Body of pancreas (tissue), 4 donors: ENCODE results near the gene SYT6.

Source experiments
- POLR2A ChIP-seq, 3 donors: fragments of 450-650 bp; IDR thresholded peaks; one replicate each; pipeline ENCODE4 v1.6.1; 2016; ENCODE audit warnings: antibody characterized with exemption in 3 of 3, mild to moderate bottlenecking in 2 of 3
- TF ChIP-seq, protein P1 (sequence below), 7 experiments: fragments of 450-650 bp in 4 of 7; fragments of 200-600 bp in 3 of 7; sonication (generic) in 3 of 7; IDR thresholded peaks; one replicate each; pipeline ENCODE4 v1.5.1; 2016 to 2019; ENCODE audit warnings: antibody characterized with exemption in 7 of 7

DNA sequence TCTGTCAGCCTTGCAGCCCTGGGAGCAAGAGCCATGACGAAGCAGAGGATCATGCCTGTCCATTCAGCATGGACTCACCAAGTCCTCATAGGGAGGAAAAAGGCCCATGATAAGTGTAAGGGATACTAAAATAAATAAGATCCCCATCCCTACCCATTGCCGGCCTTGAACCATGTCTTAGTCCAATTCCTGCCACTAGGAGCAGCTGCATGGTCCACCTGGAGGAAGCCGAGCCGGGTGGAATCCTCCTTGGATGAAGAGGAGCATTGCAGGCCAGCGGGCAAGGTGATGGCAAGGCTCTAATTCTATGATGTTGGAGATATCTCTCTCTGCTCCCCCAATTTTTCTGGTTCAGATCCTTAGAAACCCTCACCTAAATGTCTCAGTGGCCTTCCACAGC, 38.7 kb upstream of the SYT6 start:
- TF ChIP-seq, protein P1, sequence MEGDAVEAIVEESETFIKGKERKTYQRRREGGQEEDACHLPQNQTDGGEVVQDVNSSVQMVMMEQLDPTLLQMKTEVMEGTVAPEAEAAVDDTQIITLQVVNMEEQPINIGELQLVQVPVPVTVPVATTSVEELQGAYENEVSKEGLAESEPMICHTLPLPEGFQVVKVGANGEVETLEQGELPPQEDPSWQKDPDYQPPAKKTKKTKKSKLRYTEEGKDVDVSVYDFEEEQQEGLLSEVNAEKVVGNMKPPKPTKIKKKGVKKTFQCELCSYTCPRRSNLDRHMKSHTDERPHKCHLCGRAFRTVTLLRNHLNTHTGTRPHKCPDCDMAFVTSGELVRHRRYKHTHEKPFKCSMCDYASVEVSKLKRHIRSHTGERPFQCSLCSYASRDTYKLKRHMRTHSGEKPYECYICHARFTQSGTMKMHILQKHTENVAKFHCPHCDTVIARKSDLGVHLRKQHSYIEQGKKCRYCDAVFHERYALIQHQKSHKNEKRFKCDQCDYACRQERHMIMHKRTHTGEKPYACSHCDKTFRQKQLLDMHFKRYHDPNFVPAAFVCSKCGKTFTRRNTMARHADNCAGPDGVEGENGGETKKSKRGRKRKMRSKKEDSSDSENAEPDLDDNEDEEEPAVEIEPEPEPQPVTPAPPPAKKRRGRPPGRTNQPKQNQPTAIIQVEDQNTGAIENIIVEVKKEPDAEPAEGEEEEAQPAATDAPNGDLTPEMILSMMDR (IDR thresholded peaks at IDR 0.05) = no peak
- no peak for TF ChIP-seq POLR2A (IDR thresholded peaks at IDR 0.05)
